ENCODE measurements around the gene ACTMAP. TPM values are rescaled to one million over a fixed set of nuclear protein-coding genes. Genes with fewer than 3 reads are reported as not detected.

The ACTMAP gene
- total and polyA plus RNA-seq, 9 of the 15 experiments (the other 6 are each of a cell fraction or from before 2014, with no cell fraction given): 1.7 to 16.6 (median 4.9) TPM

DNA sequence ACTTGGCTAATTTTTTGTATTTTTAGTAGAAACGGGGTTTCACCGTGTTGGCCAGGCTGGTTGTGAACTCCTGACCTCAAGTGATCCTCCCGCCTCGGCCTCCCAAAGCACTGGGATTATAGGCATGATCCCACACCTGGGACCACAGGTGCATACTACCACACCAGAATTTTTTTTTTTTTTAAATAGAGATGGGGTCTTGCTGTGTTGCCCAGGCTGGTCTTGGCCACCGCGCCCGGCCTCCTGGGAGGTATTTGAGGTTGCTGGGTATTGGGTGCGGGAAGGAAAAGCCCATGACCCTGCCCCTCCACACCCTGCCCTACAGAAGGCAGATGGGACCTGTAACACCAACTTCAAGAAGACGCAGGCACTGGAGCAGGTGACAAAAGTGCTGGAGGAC, 13.6 kb downstream of the ACTMAP start:
- Histone ChIP-seq H3K4me3 (no peak overlapping the region), H3K27ac (ENCODE audit: extremely low read depth, low read depth, low read length) (no peak overlapping the region), H3K4me1 (replicated peaks in 1 of 2; ENCODE audit: control insufficient read depth in 2 of 2, insufficient read depth in 2 of 2, low read length in 2 of 2) (peaks cover 0 to 17% of the 10 kb centered on the region in 2 experiments; a peak in 3 of 5 replicates), H2AFZ (ENCODE audit: low read depth, low read length) (no peak overlapping the region), H3K9me1 (ENCODE audit: control insufficient read depth, insufficient read depth, low read length) (no peaks in the 10 kb centered on the region), H4K20me1 (replicated peaks; ENCODE audit: control insufficient read depth, insufficient read depth, low read length) (0 out of 2 replicates have a peak, but pooled peaks cover 3% of the 10 kb centered on the region), H3K9me3 (replicated peaks; ENCODE audit: control insufficient read depth, insufficient read depth, low read depth, low read length) (no peaks in the 10 kb centered on the region), H3K36me3 (ENCODE audit: control insufficient read depth, insufficient read depth, low read length) (peaks cover 70% of the 10 kb centered on the region), H3K79me2 (ENCODE audit: control insufficient read depth, insufficient read depth, low read length) (no peaks in the 10 kb centered on the region), H3K4me2 (ENCODE audit: insufficient read depth, low read length) (no peak overlapping the region), H3K27me3 (ENCODE audit: control insufficient read depth in 2 of 2, insufficient read depth in 2 of 2, low read length in 2 of 2) (no peaks in the 10 kb centered on the region), H3K9ac (ENCODE audit: insufficient read depth in 1 of 2, low read depth in 2 of 2, low read length in 2 of 2) (peak overlapping the region in 1 of 2 experiments; percentile 27; a peak in 1 of 4 replicates)
- no peak for TF ChIP-seq ZNF75A (CRISPR knock-in tag; IDR thresholded peaks at IDR 0.05)
- TF ChIP-seq ZNF121 (CRISPR knock-in tag; conservative IDR thresholded peaks at IDR 0.05): peak; percentile 29
- ChIA-PET POLR2A (interaction anchor here (1.2 to 2.0 kb wide), 2 partner anchors 13 to 14 kb away, joined by 4 to 11 read pairs; partner anchors contain the start of genes ACTMAP and SNRPA), CTCF (ENCODE audit: low intra/inter-chr PET ratio) (no interaction called here)
- 87% methylated on average over 9 of the region's 9 CpGs for WGBS (ENCODE audit: insufficient coverage, low coverage, missing lambda C conversion rate)
- FAIRE-seq (no peak), DNase-seq (ENCODE audit: extremely low read depth in 1 of 4, low spot score in 3 of 4) (no peak), ATAC-seq (no peak)
- BruUV-seq (replicated peaks): no TSS peak
- intact Hi-C loops (cut with micrococcal nuclease): no loop called here
- in situ Hi-C loops (cut with MboI): no loop called here

DNA sequence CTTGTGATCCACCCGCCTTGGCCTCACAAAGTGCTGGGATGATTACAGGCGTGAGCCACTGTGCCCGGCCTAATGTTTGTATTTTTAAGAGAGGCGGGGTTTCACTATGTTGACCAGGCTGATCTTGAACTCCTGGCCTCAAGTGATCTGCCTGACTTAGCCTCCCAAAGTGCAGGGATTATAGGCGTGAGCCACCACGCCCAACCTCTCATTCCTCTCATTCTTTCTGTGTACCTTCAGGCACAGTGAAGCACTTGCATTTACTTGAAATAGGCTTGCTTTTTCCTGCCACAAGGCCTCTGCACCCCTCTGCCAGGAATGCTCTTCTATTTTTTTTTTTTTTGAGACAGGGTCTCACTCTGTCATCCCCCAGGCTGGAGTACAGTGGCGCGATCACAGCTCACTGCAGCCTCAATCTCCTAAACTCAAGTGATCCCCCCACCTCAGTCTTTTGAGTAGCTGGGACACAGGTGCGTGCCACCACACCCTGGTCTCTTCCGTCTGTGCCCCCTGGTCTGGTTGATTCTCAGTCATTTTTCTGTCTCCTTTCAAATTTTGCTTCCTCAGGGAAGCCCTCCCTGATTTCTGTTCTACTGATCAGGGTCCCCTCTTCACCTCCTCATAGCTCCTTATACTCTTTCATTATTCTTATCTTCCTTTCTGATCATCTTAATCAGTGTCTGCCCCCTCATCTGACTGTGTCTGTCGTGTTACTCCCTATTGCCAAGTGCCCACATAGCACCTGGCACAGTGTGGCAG, 15.1 kb downstream of the ACTMAP start:
- Histone ChIP-seq H3K9ac (ENCODE audit: insufficient read depth in 1 of 2, low read depth in 2 of 2, low read length in 2 of 2) (no peak overlapping the region), H3K9me1 (ENCODE audit: control insufficient read depth, insufficient read depth, low read length) (no peaks in the 10 kb centered on the region), H3K4me1 (replicated peaks in 1 of 2; ENCODE audit: control insufficient read depth in 2 of 2, insufficient read depth in 2 of 2, low read length in 2 of 2) (peaks cover 0 to 11% of the 10 kb centered on the region in 2 experiments; a peak in 2 of 5 replicates), H4K20me1 (replicated peaks; ENCODE audit: control insufficient read depth, insufficient read depth, low read length) (0 out of 2 replicates have a peak, but pooled peaks cover 3% of the 10 kb centered on the region), H3K27me3 (ENCODE audit: control insufficient read depth in 2 of 2, insufficient read depth in 2 of 2, low read length in 2 of 2) (no peaks in the 10 kb centered on the region), H3K4me2 (ENCODE audit: insufficient read depth, low read length) (no peak overlapping the region), H3K4me3 (no peak overlapping the region), H3K9me3 (replicated peaks; ENCODE audit: control insufficient read depth, insufficient read depth, low read depth, low read length) (no peaks in the 10 kb centered on the region), H3K27ac (ENCODE audit: extremely low read depth, low read depth, low read length) (no peak overlapping the region), H3K36me3 (ENCODE audit: control insufficient read depth, insufficient read depth, low read length) (peaks cover 78% of the 10 kb centered on the region), H3K79me2 (ENCODE audit: control insufficient read depth, insufficient read depth, low read length) (no peaks in the 10 kb centered on the region), H2AFZ (ENCODE audit: low read depth, low read length) (no peak overlapping the region)
- ATAC-seq: no peak
- ChIA-PET POLR2A (interaction anchor here (1.2 kb wide), 2 partner anchors 10 to 15 kb away, joined by 3 to 4 read pairs; partner anchors contain the start of genes ACTMAP and SNRPA), CTCF (ENCODE audit: low intra/inter-chr PET ratio) (no interaction called here)
- in situ Hi-C loops (cut with MboI) (no loop called here), intact Hi-C loops (cut with micrococcal nuclease) (no loop called here)
- no peak for DNase-seq (ENCODE audit: extremely low read depth in 1 of 4, low spot score in 3 of 4)
- 82% methylated on average over 11 of the region's 11 CpGs for WGBS (ENCODE audit: insufficient coverage, low coverage, missing lambda C conversion rate)
- TF ChIP-seq ZNF347 (CRISPR knock-in tag; IDR thresholded peaks at IDR 0.05; ENCODE audit: low read depth) (no peak), ETV1 (tag; conservative IDR thresholded peaks at IDR 0.05; ENCODE audit: low read depth) (no peak), HDAC1 (IDR thresholded peaks at IDR 0.05) (no peak), TBP (optimal IDR thresholded peaks at IDR 0.05; ENCODE audit: low read depth, low read length) (no peak), ZFP36 (IDR thresholded peaks at IDR 0.05; ENCODE audit: low read depth, low read length, partially characterized antibody) (peak; percentile 88), FUS (optimal IDR thresholded peaks at IDR 0.05; ENCODE audit: low read depth, low read length) (no peak)
- TF ChIP-seq, protein P1, sequence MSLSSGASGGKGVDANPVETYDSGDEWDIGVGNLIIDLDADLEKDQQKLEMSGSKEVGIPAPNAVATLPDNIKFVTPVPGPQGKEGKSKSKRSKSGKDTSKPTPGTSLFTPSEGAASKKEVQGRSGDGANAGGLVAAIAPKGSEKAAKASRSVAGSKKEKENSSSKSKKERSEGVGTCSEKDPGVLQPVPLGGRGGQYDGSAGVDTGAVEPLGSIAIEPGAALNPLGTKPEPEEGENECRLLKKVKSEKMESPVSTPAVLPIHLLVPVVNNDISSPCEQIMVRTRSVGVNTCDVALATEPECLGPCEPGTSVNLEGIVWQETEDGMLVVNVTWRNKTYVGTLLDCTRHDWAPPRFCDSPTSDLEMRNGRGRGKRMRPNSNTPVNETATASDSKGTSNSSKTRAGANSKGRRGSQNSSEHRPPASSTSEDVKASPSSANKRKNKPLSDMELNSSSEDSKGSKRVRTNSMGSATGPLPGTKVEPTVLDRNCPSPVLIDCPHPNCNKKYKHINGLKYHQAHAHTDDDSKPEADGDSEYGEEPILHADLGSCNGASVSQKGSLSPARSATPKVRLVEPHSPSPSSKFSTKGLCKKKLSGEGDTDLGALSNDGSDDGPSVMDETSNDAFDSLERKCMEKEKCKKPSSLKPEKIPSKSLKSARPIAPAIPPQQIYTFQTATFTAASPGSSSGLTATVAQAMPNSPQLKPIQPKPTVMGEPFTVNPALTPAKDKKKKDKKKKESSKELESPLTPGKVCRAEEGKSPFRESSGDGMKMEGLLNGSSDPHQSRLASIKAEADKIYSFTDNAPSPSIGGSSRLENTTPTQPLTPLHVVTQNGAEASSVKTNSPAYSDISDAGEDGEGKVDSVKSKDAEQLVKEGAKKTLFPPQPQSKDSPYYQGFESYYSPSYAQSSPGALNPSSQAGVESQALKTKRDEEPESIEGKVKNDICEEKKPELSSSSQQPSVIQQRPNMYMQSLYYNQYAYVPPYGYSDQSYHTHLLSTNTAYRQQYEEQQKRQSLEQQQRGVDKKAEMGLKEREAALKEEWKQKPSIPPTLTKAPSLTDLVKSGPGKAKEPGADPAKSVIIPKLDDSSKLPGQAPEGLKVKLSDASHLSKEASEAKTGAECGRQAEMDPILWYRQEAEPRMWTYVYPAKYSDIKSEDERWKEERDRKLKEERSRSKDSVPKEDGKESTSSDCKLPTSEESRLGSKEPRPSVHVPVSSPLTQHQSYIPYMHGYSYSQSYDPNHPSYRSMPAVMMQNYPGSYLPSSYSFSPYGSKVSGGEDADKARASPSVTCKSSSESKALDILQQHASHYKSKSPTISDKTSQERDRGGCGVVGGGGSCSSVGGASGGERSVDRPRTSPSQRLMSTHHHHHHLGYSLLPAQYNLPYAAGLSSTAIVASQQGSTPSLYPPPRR (CRISPR knock-in tag; IDR thresholded peaks at IDR 0.05; ENCODE audit: borderline replicate concordance): no peak
- FAIRE-seq: no peak
- no TSS peak for BruUV-seq (replicated peaks)

Data from K562 (cell line).